K562 (cell line): Measurements from ENCODE around the gene SH3D19. TPM values are rescaled to one million over a fixed set of nuclear protein-coding genes. Genes with fewer than 3 reads are reported as not detected.

Experiments
- ARID4B ChIP-seq: sonication (generic); formaldehyde crosslinking; IDR thresholded peaks from 2 replicates; pipeline ENCODE4 v1.8.0; 2022; ENCODE audit warnings: mild to moderate bottlenecking, missing genetic modification reagents
- ATF6 ChIP-seq: sonication (generic); formaldehyde crosslinking; IDR thresholded peaks from 2 replicates; pipeline ENCODE4 v1.4.0; 2020; ENCODE audit warnings: mild to moderate bottlenecking, missing genetic modification reagents
- BACH1 ChIP-seq: fragments of 200-800 bp; sonication (Bioruptor generic); IDR thresholded peaks from 2 replicates; pipeline ENCODE4 v1.6.1; 2016; ENCODE audit warnings: missing genetic modification characterization, missing compliant biosample characterization
- CBX5 ChIP-seq: IDR thresholded peaks from 2 replicates; pipeline ENCODE4 v1.6.1; 2014; ENCODE audit warnings: low read depth, borderline replicate concordance
- GTF2A2 ChIP-seq: IDR thresholded peaks from 2 replicates; pipeline ENCODE4 v1.6.1; 2016; ENCODE audit warnings: mild to moderate bottlenecking, missing genetic modification characterization, missing compliant biosample characterization
- HBP1 ChIP-seq: fragments of 450-650 bp; formaldehyde crosslinking; IDR thresholded peaks from 2 replicates; pipeline ENCODE4 v1.4.0; 2022; ENCODE audit warnings: missing genetic modification characterization
- KAT2B ChIP-seq: IDR thresholded peaks from one replicate; pipeline ENCODE4 v1.6.1; 2012; ENCODE audit warnings: low read depth, mild to moderate bottlenecking, control low read depth, inconsistent platforms, low read length, moderate library complexity
- NCOA1 ChIP-seq: fragments of 450-650 bp; IDR thresholded peaks from 2 replicates; pipeline ENCODE4 v1.6.1; 2016; ENCODE audit warnings: low read depth
- PHF20 ChIP-seq: fragments of 450-650 bp; IDR thresholded peaks from 2 replicates; pipeline ENCODE4 v1.6.1; 2018; ENCODE audit not compliant: partially characterized antibody
- RBFOX2 ChIP-seq: fragments of 200-400 bp; formaldehyde crosslinking; IDR thresholded peaks from 2 replicates; pipeline ENCODE4 v1.6.1; 2017; ENCODE audit warnings: low read depth, mild to moderate bottlenecking, low read length, moderate library complexity
- RBM17 ChIP-seq: fragments of 200-400 bp; formaldehyde crosslinking; IDR thresholded peaks from 2 replicates; pipeline ENCODE4 v1.6.1; 2017; ENCODE audit warnings: low read depth, mild to moderate bottlenecking, low read length, borderline replicate concordance
- SIRT6 ChIP-seq: IDR thresholded peaks from one replicate; pipeline ENCODE4 v1.6.1; 2012; ENCODE audit warnings: low read depth, mild to moderate bottlenecking, control low read depth, inconsistent platforms, low read length, moderate library complexity
- SMC3 ChIP-seq: conservative IDR thresholded peaks from 2 replicates; pipeline ENCODE4 v1.6.1; 2011; ENCODE audit warnings: low read depth, low read length, improper control_type of control experiment; ENCODE audit not compliant: insufficient read depth
- SREBF1 ChIP-seq: fragments of 150-350 bp; IDR thresholded peaks from 2 replicates; pipeline ENCODE4 v1.6.1; 2014; ENCODE audit warnings: antibody characterized with exemption, low read depth, low read length, borderline replicate concordance
- TCF7 ChIP-seq: sonication (generic); IDR thresholded peaks from 2 replicates; pipeline ENCODE4 v1.6.1; 2016; ENCODE audit warnings: antibody characterized with exemption, borderline replicate concordance
- ZBTB33 ChIP-seq: sonication (generic); formaldehyde crosslinking; IDR thresholded peaks from 2 replicates; pipeline ENCODE4 v1.8.1; 2023; ENCODE audit warnings: mild to moderate bottlenecking, missing genetic modification reagents
- ZNF316 ChIP-seq: fragments of 450-650 bp; IDR thresholded peaks from 2 replicates; pipeline ENCODE4 v1.6.1; 2016
- ZSCAN32 ChIP-seq: fragments of 450-650 bp; formaldehyde crosslinking; IDR thresholded peaks from 2 replicates; pipeline ENCODE4 v1.4.0; 2020; ENCODE audit warnings: mild to moderate bottlenecking, moderate library complexity
- polyA plus RNA-seq, 8 experiments: library from polyadenylated mRNA; depleted of rRNA in 4 of 8; stranded (reverse) in 5 of 8; unstranded in 3 of 8; fragments of >200 nt; fragmentation: Nextera tagmentation in 2 of 8; fragmentation: Illumina TruSeq in 1 of 8; extraction: Ambion mirVana in 2 of 8; extraction: Trizol in 1 of 8; gene quantifications; 2 replicates each; pipeline versions ENCODE4 v1.2.1 to v1.2.3, GENCODE V29; 2011 to 2014; ENCODE audit warnings: inconsistent platforms in 1 of 8, missing spikeins in 1 of 8
- total RNA-seq, 7 experiments: library from RNA; depleted of rRNA in 6 of 7; stranded (reverse); fragments of >200 nt in 6 of 7; fragmentation: Illumina TruSeq in 2 of 7; extraction: Trizol in 2 of 7; gene quantifications; 2 replicates each; pipeline versions ENCODE4 v1.2.1 to v1.2.3, GENCODE V29; 2011 to 2021; ENCODE audit warnings: low replicate concordance in 1 of 7

The SH3D19 gene
- total and polyA plus RNA-seq, 9 of the 15 experiments (the other 6 are each of a cell fraction or from before 2014, with no cell fraction given) = 0.42 to 2.2 (median 1.1) TPM; not detected in 6

GRCh38 chr4:151099229-151099975 is 226.0 kb downstream of the SH3D19 start, which contains the start of gene RPS3A (continued):
- TF ChIP-seq HBP1 (CRISPR knock-in tag) (no peak), PHF20 (peak; percentile 97), TCF7 (peak; percentile 82), RBFOX2 (peak; percentile 100), NCOA1 (no peak; the same call in 1 of the 2 replicates), ARID4B (CRISPR knock-in tag) (peak; percentile 95), SREBF1 (no peak), RBM17 (no peak), KAT2B (no peak), ZBTB33 (CRISPR knock-in tag) (peak; percentile 91), SIRT6 (no peak), CBX5 (peak; percentile 27; the same call in 1 of the 2 replicates), BACH1 (tag) (no peak), ZSCAN32 (CRISPR knock-in tag) (no peak), ATF6 (CRISPR knock-in tag) (peak; percentile 95; the same call in 1 of the 2 replicates), ZNF316 (peak; percentile 23; the same call in 1 of the 2 replicates), SMC3 (peak; percentile 32), GTF2A2 (peak; percentile 91)
